Psoas muscle (tissue), 8 donors: ENCODE measurements around the gene CPSF3. TPM values are rescaled to one million over a fixed set of nuclear protein-coding genes. Genes with fewer than 3 reads are reported as not detected.
"Not testable (repeated sequence)": the region's sequence is repeated elsewhere in the genome, so short reads cannot be mapped to it uniquely, and the experiment has no call there.

Source experiments
- ATAC-seq, 4 donors: fragments of 200-7000 bp; cut with Tn5 transposase; one replicate each; pipeline ENCODE4 v1.9.1; 2020; ENCODE audit warnings: moderate library complexity in 3 of 4, mild to moderate bottlenecking in 2 of 4
- DNase-seq, 2 donors: peaks; one replicate each; pipeline ENCODE4 v3.0.0-alpha.2; 2020
- H3K27ac ChIP-seq: fragments of 200-600 bp; one replicate; pipeline ENCODE4 v1.8.0; 2022
- H3K27me3 ChIP-seq, 3 donors: fragments of 200-600 bp in 1 of 3; one replicate each; pipeline versions ENCODE4 v1.6.1 to v1.8.0; 2013 to 2022; ENCODE audit warnings: low read length in 2 of 3, mild to moderate bottlenecking in 2 of 3, moderate library complexity in 1 of 3; ENCODE audit not compliant: insufficient read depth in 3 of 3
- H3K36me3 ChIP-seq, 2 donors: fragments of 200-600 bp in 1 of 2; one replicate each; pipeline versions ENCODE4 v1.6.1 to v1.8.0; 2013 to 2022; ENCODE audit warnings: low read depth in 1 of 2, mild to moderate bottlenecking in 1 of 2, moderate library complexity in 1 of 2; ENCODE audit not compliant: insufficient read depth in 1 of 2
- H3K4me1 ChIP-seq: fragments of 200-600 bp; one replicate; pipeline ENCODE4 v1.8.0; 2022
- H3K4me3 ChIP-seq: fragments of 200-600 bp; one replicate; pipeline ENCODE4 v1.8.0; 2022; ENCODE audit warnings: mild to moderate bottlenecking
- H3K9me3 ChIP-seq: fragments of 200-600 bp; one replicate; pipeline ENCODE4 v1.8.0; 2022
- CTCF ChIP-seq: fragments of 200-600 bp; IDR thresholded peaks from one replicate; pipeline ENCODE4 v1.8.0; 2022; ENCODE audit warnings: antibody characterized with exemption
- WGBS, 3 donors: extraction: QIAGEN DNeasy Blood & Tissue Kit; methylation state at CpG; one replicate each; pipeline versions ENCODE4 v1.1.6 to v1.1.7; 2013; 5-methylcytosine and 5-hydroxymethylcytosine counted together
- intact Hi-C, 2 donors: fragments of 100-400 bp; cut with DNase I; formaldehyde crosslinking; loops; one replicate each; pipeline versions ENCODE4 v1.11.0 to v1.14.2; 2022
- polyA plus RNA-seq, 3 donors: library from polyadenylated mRNA; stranded (reverse); fragments of 200-250 nt; gene quantifications; one replicate each; pipeline ENCODE4 v1.2.3, GENCODE V29; 2013
- total RNA-seq, 4 donors: library from RNA; stranded (reverse); fragmentation: NEBNext Ultra II Directional in 2 of 4; extraction: Animal tissue kit (Norgen Biotek cat#: 25700) in 2 of 4; gene quantifications; one replicate each; pipeline versions ENCODE4 v1.2.1 to v1.2.4, GENCODE V29; 2021 to 2023
- donor health status: healthy with polysubstance abuse.
- donor health status: DM: no; HTN: no; CAD: no; lungs with moderate emphysema.
- donor health status: Bipolar disorder and iron deficiency.
- donor health status: healthy.
- donor health status: DM: yes; HTN: yes; CAD: no.
- donor health status: DM: no; HTN: no; CAD: no.
- donor health status: DM: no; HTN: no; CAD: no.
- donor health status: DM: yes; HTN: yes; CAD: no.

CPSF3 gene
- total and polyA plus RNA-seq, 7 donors = 11.3 to 21.8 (median 19.3) TPM

- WGBS, 3 donors = 86 to 91% (median 91%) methylated on average over 15 of the region's 15 CpGs
- peaks cover 0 to 7% of the 10 kb centered on the region in 2 donors for H3K36me3 ChIP-seq
- no peaks in the 10 kb centered on the region for H3K27me3 ChIP-seq
- no peaks in the 10 kb centered on the region for H3K9me3 ChIP-seq
- no peak overlapping the region for H3K4me3 ChIP-seq
- no peak for TF ChIP-seq CTCF
- no peak overlapping the region for H3K27ac ChIP-seq
- H3K4me1 ChIP-seq = no peaks in the 10 kb centered on the region
- DNase-seq (no peak), ATAC-seq (no peak)
- intact Hi-C loops = no loop called here
Measured at GRCh38 chr2:9394816-9395215, 28.6 kb upstream of the CPSF3 start.

GRCh38 chr2:9397201-9397600 lies 26.3 kb upstream of the CPSF3 start:
- ATAC-seq = no peak
- WGBS, 3 donors = 92 to 93% (median 92%) methylated on average over 14 of the region's 14 CpGs
- DNase-seq = no peak
- intact Hi-C loops = no loop called here
- TF ChIP-seq CTCF = no peak
- H3K36me3 ChIP-seq = peaks cover 0 to 9% of the 10 kb centered on the region in 2 donors
- no peak overlapping the region for H3K4me3 ChIP-seq
- no peaks in the 10 kb centered on the region for H3K4me1 ChIP-seq
- H3K27me3 ChIP-seq = no peaks in the 10 kb centered on the region
- no peaks in the 10 kb centered on the region for H3K9me3 ChIP-seq
- H3K27ac ChIP-seq = no peak overlapping the region

DNA sequence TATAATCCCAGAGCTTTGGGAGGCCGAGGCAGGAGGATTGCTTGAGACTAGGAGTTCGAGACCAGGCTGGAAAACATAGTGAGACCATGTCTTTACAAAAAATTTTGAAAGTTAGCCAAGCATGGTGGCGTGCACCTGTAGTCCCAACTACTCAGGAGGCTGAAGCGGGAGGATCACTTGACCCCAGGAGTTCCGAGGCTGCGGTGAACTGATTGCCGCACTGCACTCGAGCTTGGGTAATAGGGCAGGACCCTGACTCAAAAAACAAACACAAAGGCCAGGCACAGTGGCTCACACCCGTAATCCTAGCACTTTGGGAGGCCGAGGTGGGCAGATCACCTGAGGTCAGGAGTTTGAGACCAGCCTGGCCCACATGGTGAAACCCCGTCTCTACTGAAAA lies 25.2 kb upstream of the CPSF3 start:
- H3K27ac ChIP-seq, H3K4me3 ChIP-seq, intact Hi-C loops, H3K4me1 ChIP-seq, H3K9me3 ChIP-seq, H3K27me3 ChIP-seq, DNase-seq, ATAC-seq: not testable (repeated sequence)
- peaks cover 0 to 16% of the 10 kb centered on the region in 2 donors for H3K36me3 ChIP-seq
- 96% methylated on average over 11 of the region's 11 CpGs for WGBS, 3 donors

DNA sequence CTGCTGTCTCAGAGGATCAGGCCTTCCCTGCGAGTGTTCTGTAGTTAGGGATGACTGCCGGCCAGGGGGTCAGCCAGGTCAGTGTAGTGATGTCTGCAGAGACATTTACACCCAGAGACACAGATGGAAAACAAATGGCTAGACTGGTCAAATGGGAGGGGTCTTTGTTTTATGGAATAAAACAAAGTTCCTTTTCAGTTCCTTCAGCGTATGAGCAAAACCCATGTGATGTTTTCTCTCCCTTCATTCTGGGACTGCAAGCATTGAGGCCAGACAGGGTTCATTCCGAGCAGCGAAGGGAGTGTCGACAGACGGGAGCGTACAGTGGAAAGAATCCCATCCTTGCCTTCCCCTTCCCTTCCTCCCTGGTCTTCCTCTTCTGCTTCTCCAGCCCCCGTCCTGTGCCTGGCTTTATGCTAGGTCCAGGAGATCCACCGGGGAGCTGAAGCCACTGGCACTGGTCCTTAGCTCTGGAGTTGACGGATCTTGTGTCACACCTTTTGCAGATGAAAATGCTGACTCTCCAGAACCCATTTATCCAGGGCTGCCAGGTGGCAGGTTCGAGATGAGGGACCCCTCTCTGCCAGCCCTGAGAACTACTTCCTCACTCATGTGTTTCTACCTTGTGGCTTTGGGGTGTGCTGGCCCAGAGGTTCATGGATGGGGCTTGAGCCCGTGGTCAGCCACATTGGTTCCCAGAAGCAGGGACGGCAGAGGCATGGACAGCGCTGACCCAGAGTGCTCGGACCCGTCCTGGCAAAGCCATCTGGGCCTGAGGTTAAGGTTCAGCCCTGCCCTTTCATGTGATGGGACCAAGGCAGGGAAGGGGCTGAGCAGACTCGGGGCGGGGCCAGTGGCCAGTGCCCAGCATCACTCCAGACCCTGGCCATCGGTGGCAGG lies 24.3 kb upstream of the CPSF3 start:
- DNase-seq = no peak
- no peaks in the 10 kb centered on the region for H3K27me3 ChIP-seq
- H3K36me3 ChIP-seq = peaks cover 0 to 25% of the 10 kb centered on the region in 2 donors
- 77 to 88% (median 81%) methylated on average over 20 of the region's 20 CpGs for WGBS, 3 donors
- H3K4me3 ChIP-seq = no peak overlapping the region
- ATAC-seq = peak in 1 of 4 donors; percentile 23
- TF ChIP-seq CTCF = no peak
- peak overlapping the region; percentile 46 for H3K27ac ChIP-seq
- H3K9me3 ChIP-seq = no peaks in the 10 kb centered on the region
- intact Hi-C loops = no loop called here
- H3K4me1 ChIP-seq = no peaks in the 10 kb centered on the region

- Histone ChIP-seq H3K27me3 (no peaks in the 10 kb centered on the region), H3K27ac (no peak overlapping the region), H3K4me1 (no peaks in the 10 kb centered on the region), H3K4me3 (no peak overlapping the region), H3K36me3 (peaks cover 0 to 32% of the 10 kb centered on the region in 2 donors), H3K9me3 (no peaks in the 10 kb centered on the region)
- ATAC-seq (no peak), DNase-seq (no peak)
- intact Hi-C loops = no loop called here
- WGBS, 3 donors = 90 to 95% (median 91%) methylated on average over 11 to 12 of the region's 12 CpGs
- TF ChIP-seq CTCF = no peak
Measured at GRCh38 chr2:9400268-9401058, 23.0 kb upstream of the CPSF3 start.
